ENCODE results near the gene DCLK1.
"Not testable (repeated sequence)": the region's sequence is repeated elsewhere in the genome, so short reads cannot be mapped to it uniquely, and the experiment has no call there.

Gene DCLK1

DNA sequence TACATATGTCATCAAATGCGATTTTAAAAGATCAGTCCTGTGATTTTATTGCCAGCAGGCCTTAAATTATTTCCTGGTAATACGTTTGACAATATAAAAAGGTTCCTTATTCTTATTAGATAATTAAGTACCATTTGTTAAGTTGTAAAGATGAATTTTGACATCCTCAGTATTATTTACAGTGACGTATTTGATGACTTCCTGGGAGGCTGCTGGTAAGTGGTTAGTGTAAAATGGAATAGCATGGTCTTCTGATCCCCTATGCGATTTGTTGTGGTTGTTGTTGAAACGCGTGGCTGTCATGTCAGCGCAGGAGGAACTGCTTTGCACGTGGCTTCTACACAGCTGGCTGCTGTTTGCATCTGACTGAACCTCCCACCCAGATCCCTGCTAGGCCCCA lies 99.7 kb downstream of the DCLK1 start:
- DNase-seq, result no peak

DNA sequence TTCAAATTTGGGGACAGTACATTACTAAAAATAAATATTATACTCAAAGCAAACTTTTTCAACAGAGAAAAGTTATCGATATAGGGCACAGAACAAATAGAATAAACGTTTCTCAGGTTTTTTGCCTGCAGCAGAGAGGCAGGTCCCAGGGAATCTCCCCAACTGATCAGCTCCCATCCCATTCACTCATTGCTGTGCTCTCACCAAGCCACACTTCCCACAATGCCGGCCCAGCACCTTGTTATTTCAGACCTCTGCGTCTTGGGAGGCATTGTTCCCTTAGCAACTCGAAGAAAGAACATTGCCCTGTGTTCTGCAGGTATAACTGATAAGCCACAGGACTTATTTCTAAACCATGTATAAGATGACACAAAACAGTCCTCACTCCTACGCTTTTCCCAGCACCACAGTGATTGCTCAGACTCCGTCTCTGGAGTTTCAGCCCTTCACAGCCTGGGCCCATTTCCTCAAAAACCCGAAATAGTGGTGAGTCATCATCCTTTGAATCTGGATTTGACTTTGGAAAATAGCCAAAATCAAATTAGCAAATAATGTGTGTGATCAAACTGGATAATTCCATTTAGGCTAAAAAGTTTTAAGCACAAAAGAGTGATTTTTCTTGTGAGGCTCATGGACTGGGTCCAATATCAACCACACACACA lies 100.4 kb downstream of the DCLK1 start:
- DNase-seq, result no peak

DNA sequence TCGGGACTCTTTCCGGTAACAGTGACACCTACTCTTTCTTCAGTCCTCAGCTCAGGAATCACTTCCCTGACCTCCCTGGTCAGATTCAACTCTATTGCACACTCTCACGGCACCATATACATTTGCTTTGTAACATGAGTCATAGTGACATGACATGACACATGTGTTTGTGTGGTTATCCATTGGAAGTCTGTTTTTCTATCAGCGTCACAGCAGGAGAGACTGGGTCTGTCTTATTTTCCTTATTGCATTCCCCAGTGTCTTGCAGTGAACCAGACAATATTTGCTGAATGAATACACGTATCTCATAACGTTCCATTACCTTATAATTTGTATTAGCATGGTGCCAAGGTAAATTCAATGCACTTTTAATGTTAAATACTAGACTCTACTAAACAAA lies 102.0 kb downstream of the DCLK1 start:
- DNase-seq, result no peak

DNA sequence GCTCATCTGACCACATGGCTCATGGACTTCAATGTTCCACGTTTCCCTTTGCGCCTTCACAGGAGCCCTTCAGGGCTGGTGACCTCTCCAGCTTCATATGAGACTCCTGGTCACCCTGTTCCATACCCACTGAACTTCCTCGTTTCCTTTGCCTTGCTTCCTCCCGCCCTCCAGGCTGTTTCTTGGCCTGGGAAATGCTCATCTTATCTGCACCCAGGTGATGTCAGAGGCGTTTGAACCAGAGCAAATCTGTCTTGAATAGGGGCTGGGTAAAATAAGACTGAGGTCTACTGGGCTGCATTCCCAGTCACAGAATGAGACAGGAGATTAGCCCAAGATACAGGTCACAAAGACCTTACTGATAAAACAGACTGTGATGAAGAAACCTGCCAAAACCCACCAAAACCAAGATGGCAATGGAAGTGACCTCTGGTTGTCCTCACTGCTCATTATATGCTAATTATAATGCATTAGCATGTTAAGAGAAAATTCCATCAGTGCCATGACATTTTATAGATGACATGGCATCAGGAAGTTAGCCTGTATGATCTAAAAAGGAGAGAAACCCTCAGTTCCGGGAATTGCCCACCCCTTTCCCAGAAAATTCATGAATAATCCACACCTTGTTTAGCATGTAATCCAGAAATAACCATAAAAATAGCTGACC lies 102.7 kb downstream of the DCLK1 start:
- DNase-seq, result no peak

DNA sequence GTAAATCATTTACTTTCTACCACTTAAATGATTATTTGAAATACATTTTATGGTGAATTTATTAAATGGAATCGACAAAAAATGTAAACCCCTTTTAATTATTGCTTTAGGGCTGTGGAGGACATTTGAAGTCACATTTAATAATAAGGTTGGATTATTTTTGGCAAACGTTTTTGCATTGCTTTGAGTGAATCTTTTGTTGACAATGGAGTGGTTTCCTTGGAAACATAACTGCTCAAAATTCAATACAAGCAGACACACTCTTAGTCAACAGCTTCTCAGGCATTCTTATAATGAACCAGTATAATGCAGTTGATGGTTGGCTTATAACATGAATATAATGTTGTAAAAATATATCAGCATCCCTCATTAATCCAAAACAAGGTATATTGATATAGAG lies 104.7 kb downstream of the DCLK1 start:
- DNase-seq, result no peak

DNA sequence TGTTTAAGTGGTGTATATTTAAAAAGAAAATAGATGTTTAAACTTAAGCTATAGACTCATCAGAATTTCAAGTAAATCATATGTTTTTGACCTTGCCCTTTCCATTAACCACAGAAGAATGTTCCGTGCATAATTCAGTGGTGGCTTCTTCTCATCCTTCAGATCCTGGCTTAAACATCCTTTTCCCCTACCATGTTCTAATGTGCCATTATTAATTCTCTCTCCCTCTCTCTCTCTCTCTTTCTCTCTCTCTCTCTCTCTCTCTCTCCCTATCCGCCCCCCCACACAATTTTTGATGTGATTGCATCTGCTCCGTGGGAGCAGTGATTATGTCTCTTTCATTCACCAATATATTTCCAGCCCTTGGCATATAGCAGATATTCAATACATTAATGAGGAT lies 116.4 kb downstream of the DCLK1 start:
- DNase-seq, result no peak

DNA sequence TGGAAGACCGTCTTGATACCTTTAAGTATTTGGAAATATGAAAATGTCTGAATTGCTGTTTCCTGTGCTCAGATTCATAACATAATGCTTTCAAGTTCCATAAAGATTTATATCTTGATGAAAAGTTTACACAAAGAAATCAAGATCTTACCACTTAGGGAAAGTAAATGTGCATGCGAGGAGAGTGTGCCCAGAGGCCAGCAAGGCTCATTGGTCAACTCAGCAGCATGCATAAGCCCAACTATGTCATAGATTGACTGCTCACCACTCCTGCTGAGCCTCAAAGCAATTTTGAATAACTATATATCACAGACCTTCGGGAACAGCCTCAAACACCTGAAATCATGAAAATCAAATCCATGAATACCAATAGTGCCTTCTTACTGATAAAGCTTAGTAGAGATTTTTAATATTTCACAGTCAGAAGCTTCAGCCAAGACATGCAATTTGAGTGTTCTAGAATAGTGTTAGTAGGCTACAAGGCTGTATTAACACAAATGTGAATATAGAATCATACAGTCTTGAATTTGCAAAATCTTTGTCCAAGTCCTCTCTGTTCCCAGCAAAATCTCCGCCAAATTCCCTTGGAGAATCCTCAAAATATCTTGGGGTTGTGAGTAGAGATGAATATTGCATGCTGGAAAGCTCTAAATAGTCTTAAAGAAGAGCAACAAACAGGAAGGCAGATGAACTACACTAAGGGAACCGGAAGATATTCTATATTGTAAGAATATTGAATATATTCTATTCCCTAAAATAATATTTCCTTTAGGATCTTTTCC lies 124.1 kb downstream of the DCLK1 start:
- no peak for DNase-seq

DNA sequence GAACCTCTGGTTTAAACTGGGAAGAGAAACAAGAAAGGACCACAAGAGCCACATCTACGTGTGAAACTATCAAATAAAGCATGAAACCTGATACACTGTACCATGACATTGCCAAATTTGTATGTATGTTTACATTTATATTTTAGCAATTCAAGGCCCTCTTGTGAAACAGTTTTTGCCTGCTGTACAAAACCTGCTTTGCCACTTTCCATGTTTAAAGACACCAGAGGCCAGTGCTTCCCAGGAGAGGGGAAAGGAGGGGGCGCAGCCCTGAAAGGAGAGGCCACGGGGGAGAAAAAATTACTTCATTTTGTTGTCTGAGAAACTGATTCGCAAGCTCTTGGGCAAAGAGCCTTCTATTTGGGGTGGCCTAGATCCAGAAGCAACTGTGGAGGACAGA lies 124.8 kb downstream of the DCLK1 start:
- no peak for DNase-seq

DNA sequence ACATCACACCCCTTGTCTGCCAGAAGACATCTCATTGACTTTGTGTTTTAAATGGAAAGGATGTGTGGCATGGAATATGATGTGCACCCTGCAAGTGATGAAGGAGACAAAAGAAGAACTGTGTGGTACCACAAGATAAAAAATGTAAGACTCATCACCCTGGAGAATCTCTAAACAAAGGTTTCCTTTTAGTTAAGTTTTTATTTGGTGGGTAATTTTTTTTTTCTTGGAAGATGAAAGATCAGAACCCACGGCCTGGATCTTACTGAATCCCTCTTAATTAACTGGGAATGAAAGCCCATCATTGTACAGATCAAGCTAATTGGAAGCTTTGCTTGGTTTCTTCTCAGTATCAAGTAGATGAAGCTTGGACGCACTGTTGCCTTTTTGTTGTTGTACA lies 129.6 kb downstream of the DCLK1 start:
- no peak for DNase-seq

DNA sequence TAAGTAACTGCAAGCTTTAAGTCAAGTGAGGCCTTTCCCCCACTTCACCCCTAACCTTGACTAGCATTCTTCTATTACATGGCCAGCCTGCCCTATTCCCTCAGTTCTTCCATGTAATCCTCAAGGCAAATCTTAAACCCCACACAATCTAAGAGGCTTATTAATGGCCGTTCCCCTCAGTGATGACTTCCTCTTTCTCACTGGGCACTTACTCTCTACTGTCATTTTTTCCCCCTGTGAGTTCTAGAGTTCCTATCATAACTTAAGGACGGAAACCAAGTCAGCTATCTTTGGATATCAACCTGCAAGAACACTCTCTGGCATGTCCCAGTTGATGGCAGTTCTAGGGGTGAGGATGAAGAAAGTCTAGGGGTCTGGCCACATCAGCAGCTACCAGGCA lies 131.2 kb downstream of the DCLK1 start:
- no peak for DNase-seq

DNA sequence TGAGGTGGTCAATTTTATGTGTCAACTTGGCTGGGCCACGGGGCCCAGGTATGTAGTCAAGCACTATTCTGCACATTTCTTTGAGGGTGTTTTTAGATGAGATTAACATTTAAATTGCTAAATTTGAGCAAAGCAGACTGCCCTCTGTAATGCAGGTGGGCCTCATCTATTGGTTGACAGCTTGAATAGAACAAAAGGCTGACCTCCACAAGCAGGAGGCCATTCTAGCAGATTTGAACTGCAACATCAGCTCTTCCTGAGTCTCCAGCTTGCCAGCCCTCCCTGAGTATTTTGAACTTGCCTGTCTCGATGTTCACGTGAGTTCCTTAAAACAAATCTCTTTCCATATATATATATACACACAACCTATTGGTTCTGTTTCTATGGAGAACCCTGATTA lies 134.8 kb downstream of the DCLK1 start:
- no peak for DNase-seq

DNA sequence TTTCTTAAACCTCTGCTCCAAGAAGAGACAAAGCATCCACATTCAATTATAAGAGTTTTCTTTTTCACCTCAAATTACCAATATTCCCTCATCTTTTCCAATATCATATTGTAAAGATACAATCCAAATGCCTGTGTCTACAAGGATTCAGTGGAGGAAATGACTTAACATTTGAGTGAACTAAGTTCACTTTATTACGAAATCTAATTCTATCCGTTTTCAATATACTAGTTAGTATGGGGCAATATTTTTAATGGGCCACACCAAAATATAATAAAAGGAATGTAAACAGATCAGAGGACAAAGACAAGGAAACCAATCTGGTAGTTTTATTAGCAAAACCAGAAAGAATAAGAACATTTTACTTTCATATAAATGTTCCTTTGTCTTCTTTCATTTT lies 136.0 kb downstream of the DCLK1 start:
- no peak for DNase-seq

DNA sequence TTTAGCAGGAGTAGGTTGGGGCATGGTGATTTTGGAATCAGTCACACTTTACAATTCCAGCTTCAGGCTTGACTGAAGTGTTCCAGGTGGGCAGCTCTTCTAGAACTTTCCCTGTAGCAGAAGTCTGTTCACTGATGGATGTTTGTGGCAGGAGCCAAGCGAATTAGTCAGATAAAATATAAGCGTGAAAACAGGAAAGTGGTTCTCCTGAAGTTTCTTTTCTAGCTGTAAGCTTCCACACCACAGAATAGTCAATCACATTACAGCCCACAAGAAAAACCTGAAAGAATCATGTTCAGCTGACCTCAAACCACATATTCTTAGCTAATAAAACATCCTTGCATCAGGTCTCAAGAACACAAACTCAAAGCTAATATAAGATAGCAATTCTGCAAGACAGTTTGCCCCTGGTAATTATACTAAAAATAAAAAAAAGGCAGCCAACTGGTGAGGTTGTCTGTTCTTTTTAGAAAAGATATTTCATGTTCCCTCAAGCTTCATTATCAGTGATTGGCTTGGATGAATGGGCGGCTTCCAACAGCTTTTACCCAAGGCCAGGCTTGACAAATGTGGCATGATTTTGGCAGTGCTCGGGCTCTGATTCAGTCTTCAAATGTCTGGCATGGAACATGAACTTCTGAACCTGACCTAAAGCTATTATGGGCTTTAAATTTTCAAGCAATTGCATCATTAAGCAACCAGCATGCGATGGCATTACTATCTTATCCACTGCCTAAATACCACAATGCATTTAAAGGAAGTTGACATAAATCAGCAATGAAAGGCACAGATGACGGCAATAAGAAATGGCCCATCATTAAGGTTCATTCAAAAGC lies 136.8 kb downstream of the DCLK1 start:
- DNase-seq, result no peak

DNA sequence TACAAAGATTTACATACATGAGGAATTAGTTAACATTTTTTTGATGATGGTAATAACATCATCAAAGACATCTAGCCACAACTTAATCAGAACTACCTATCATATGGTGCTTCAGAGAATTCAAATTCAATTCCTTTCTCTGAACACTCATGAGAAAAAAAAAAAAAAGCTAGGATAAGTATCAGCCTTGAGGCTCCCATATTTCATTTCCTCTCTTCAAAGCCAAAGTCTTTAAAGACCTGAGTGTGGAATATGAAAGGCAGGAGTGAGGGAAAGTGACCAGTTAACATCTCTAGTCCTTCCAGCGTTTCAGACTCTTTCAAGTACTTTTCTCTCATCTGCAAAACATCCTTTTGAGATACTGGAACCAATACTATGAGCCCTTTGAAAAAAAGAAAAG lies 137.5 kb downstream of the DCLK1 start:
- no peak for DNase-seq

DNA sequence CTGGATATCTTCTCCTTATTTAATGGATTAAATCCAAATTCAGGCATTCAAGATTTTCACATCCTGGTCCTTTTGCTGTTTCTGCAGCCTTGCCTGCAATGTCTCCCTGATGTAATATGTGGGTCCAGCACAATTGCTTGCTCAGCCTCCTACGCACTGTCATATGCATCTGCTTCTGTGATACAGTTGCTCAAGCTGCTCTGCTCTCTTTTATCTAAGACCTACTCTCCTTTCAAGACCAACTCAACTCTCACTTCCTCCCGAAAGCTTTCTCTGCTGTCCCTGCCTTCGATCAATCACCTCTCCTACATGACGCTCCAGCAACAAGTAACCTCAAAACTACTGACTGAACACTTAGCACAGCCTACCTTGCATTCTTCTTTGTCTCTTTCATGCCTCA lies 138.2 kb downstream of the DCLK1 start:
- DNase-seq, result no peak

DNA sequence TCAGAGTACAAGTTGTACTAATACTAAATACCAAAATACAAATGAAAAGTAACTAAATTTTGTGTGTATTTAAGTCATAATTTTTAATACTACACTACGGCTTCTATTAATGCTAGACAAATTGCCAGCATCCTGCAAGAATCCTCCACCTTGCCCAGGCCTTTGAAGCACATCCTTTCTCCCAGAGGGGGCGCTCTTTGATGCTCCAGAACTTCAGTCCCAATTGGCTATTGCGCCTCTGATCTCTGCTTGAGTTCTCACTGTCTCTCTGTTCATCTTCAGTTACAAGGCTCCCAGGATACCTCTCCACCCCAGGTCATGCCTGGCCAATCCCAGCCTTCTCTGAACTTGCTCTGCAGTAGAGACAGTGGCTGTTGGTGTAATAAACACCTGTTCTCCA lies 141.0 kb downstream of the DCLK1 start:
- no peak for DNase-seq

DNA sequence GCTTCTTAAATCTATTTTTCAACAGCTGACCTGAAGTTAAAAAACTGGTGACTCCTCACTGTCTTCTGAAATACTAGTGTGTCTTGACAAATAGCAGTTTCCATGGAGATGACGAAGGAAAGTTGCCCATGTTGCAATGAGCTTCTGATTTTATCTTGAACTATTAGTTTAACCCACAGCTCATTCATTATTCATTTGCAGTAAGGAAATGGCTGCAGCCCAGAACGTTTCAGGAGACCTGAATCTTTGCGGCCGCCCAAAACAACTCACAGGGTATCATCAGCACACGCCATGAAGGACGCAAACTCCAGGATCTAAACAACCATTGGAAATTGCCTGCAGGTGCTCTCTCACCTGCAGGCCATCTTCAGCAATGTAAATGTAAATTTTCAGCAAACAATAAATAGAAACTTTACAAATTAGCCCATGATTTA lies 142.5 kb downstream of the DCLK1 start:
- DNase-seq, result no peak

DNA sequence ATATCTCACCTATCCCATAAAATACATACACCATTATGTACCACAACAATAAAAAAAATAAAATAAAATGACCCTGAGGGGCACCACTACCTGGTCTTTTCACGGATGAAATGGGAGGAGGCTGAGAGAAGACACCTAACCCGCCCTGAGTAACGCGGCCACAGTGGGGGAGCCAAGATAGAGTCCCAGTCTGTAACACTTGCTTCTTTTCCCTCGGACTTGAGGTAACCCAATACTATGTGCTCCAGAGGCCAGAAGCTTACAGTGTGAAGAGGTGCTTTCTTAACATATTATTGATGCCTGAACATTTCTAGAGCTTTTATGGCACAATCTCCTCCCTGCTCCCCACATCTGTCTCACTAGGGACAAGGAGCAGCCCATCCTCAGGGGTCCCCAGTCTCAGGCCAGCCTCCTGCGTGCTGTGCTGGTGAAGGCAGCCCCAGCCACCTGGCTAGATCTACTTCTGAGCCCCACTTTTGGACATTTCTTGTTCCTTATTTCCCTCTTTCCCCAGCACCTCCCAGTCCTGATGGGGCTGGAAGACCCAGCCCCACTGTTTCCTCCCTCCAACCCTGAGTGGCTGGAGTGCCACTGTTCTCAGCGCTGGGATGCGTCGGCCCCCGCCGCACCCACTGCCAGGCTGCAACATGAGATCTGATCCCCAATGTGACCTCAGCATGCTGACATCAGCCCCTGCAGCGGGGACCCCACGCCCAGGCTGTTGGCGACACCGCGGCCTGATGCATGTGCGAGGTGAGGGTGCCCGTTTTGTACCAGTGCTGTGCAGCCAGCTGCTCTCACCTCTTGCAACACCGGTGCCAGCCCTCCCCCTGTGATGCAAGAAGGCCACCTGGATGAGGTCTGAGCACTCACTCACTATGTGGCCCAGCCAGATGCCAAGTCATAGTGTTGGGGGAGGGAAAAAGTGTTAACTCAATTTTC lies 143.3 kb downstream of the DCLK1 start:
- DNase-seq, result no peak

DNA sequence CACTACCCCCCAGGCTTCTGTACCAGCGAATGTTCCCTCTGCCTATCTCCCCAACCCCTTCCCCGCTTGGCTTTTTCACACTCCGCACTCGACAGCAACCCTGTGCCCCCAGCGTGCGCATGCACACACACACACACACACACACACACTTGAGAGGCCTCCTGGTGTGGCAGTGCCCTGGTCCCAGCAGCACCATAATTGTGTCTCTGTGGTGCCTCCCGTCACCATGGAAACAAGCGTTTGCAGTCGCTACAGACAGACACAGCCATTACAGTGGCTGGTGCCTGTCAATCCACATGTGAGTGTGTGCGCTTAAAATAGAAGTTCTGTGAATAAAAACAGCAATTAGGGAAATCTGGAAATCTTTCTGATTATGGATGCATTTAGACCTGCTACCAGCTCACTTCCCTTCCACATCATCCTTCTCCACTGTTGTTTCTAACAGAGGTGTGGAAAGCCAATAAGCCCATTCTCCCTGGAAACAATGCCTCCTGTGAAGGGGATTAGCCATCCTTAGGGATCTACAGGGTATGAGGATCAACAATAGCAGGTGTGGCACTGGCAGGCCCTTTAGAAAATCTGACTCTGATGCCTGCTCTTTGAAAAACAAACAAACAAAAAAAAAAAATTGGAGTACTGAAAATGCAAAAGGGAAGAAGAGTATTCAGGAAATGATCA lies 146.3 kb downstream of the DCLK1 start:
- no peak for DNase-seq

DNA sequence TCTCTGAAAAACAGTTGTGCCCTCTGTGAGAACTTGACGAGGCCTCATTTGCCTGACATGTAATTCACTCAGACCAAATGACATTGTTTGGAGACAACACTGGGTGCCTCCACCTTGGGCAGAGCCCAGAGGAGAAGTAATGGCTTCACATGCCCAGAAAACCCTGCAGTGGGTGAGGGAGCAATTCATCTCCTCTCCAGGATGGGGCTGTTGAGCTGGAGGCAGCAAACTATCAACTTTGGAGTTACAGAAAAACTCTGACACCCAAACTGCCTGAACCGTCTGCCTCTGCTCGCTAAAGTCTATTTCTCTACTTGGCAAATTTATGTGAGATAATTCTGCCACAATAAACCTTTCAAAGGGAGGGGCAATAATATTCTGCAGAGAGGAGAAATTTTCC lies 146.9 kb downstream of the DCLK1 start:
- DNase-seq, result no peak

DNA sequence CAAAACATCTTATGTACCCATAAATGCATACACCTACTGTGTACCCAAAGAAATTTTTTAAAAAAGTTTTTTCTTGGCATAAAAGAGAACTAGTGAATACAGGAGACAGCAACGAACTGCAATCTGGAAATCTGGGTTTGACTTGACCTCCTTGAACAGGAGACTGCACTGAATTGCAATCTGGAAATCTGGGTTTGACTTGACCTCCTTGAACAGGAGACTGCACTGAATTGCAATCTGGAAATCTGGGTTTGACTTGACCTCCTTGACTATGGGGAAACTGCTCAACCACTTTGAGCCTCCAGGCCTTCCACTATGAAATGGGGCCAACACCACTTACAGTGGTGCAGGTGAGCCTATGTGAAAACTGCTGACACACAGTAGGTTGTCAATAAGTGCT lies 147.5 kb downstream of the DCLK1 start:
- not testable (repeated sequence) for DNase-seq

DNA sequence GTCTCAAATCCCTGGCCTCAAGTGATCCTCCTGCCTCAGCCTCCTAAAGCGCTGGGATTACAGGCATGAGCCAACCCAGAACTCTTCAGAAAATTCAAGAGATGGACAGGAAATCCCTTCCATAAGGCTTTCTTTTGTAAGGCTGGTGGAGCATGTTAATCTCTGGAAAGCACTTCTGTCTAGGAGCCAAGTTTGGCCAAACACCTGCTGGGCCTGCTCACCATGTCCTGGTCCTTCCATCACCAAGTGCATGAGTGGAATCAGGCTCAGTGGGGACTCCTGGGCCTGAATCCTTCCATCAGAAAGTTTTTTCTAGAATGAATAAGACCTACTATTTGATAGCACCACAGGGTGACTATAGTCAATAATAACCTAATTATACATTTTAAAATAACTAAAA lies 148.0 kb downstream of the DCLK1 start:
- no peak for DNase-seq
